Aorta (tissue), 5 donors: ENCODE data around the gene LAMA3. TPM values are rescaled to one million over a fixed set of nuclear protein-coding genes. Genes with fewer than 3 reads are reported as not detected.
A peak's percentile ranks its signal among the peaks of the same experiment; 100 is the strongest.

ENCODE experiments used
- ATAC-seq: fragments of 200-7000 bp; cut with Tn5 transposase; one replicate; pipeline ENCODE4 v1.9.1; 2022; ENCODE audit warnings: moderate library complexity; ENCODE audit not compliant: low FRiP score
- DNase-seq, 2 donors: peaks; one replicate each; pipeline ENCODE4 v3.0.0-alpha.2; 2020
- H3K27ac ChIP-seq, 2 donors: one replicate each; pipeline ENCODE4 v1.5.1; 2013; ENCODE audit warnings: low read length in 2 of 2, mild to moderate bottlenecking in 2 of 2, moderate library complexity in 2 of 2, control low read depth in 1 of 2, inconsistent platforms in 1 of 2, low read depth in 1 of 2
- H3K27me3 ChIP-seq, 2 donors: one replicate each; pipeline ENCODE4 v1.6.1; 2013; ENCODE audit warnings: control low read depth in 1 of 2, low read length in 1 of 2, mild to moderate bottlenecking in 1 of 2, moderate library complexity in 1 of 2; ENCODE audit not compliant: insufficient read depth in 2 of 2, control insufficient read depth in 1 of 2
- H3K36me3 ChIP-seq, 2 donors: one replicate each; pipeline ENCODE4 v1.6.1; 2013; ENCODE audit warnings: control low read depth in 1 of 2, low read length in 1 of 2, mild to moderate bottlenecking in 1 of 2; ENCODE audit not compliant: insufficient read depth in 2 of 2, control insufficient read depth in 1 of 2
- H3K4me1 ChIP-seq, 2 donors: one replicate each; pipeline ENCODE4 v1.6.1; 2013; ENCODE audit warnings: low read length in 2 of 2, control low read depth in 1 of 2, mild to moderate bottlenecking in 1 of 2, moderate library complexity in 1 of 2; ENCODE audit not compliant: insufficient read depth in 2 of 2, control insufficient read depth in 1 of 2
- H3K4me3 ChIP-seq, 2 donors: one replicate each; pipeline ENCODE4 v1.5.1; 2013; ENCODE audit warnings: low read length in 2 of 2, control low read depth in 1 of 2, mild to moderate bottlenecking in 1 of 2
- H3K9me3 ChIP-seq: one replicate; pipeline ENCODE4 v1.6.1; 2013; ENCODE audit warnings: mild to moderate bottlenecking, low read length; ENCODE audit not compliant: control insufficient read depth
- WGBS, 2 donors: extraction: QIAGEN DNeasy Blood & Tissue Kit; methylation state at CpG; one replicate each; pipeline ENCODE4 v1.1.7; 2013; 5-methylcytosine and 5-hydroxymethylcytosine counted together
- intact Hi-C, 2 donors: fragments of 100-400 bp; cut with DNase I; formaldehyde crosslinking; loops; one replicate each; pipeline versions ENCODE4 v1.14.2 to v1.15.0; 2022
- polyA plus RNA-seq, 2 donors: library from polyadenylated mRNA; stranded (reverse); fragments of 200-250 nt; gene quantifications; one replicate each; pipeline ENCODE4 v1.2.3, GENCODE V29; 2013
- total RNA-seq, 2 donors: library from RNA; stranded (reverse); fragmentation: NEBNext Ultra II Directional; extraction: Animal tissue kit (Norgen Biotek cat#: 25700); gene quantifications; one replicate each; pipeline ENCODE4 v1.2.1, GENCODE V29; 2021
- donor health status: healthy with polysubstance abuse.
- donor health status: Bipolar disorder and iron deficiency.
- donor health status: DM: no; HTN: no; CAD: no.
- donor health status: DM: no; HTN: no; CAD: no.
- donor health status: DM: yes; HTN: yes; CAD: no.

Gene LAMA3
- total and polyA plus RNA-seq, 4 donors = 3.4 to 29.0 (median 17.6) TPM

DNA sequence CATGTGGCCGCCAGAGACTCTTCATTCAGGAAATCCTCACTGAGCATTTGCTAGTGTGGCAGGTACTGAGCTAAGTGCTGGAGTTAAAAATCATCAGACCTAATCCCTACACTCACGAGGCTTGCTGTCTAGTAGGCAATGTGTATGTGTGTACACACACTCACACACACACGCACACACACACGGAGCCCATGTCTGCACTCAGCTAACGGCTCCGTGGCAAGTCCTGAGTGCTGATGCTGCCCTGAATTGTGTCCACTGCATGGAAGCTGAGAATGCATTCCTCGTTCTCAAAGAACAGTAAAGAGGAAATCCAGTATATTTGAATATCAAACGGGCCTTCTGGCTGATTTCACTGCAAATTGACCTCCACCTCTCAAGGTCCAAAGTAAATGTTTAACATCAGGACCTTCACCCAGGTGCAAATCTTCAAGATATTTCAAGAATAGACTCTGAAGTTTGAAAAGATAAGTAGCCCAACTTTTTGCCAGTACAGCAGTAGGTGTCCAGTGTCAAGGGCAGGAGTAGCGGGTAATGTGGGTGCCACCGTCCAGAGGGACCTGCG is 189.2 kb downstream of the LAMA3 start:
- Histone ChIP-seq H3K36me3 (no peaks in the 10 kb centered on the region), H3K9me3 (no peaks in the 10 kb centered on the region), H3K4me1 (no peaks in the 10 kb centered on the region), H3K4me3 (no peak overlapping the region), H3K27ac (no peak overlapping the region), H3K27me3 (no peaks in the 10 kb centered on the region)
- no peak for DNase-seq
- WGBS, 2 donors = 84 to 88% methylated on average over 11 of the region's 11 CpGs
- intact Hi-C loops = no loop called here
- no peak for ATAC-seq

DNA sequence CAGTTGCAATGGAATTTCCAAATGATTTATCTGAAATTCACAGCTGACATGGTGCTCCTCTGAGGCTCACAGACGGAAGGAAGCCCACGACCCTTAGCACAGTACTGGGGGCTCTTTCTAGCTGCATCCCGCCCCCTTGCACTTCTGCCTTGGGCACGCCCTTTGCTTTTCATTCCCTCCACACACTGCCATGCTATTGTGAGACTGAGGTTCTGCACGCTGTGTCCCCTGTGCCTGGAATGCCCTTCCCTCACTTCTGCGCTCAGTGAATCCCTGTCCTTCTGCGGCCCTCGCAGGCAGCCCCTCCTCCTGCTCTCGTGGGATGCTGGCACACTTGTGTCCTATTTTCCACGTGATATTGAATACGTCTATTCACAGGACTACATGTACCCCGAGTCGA is 189.9 kb downstream of the LAMA3 start:
- intact Hi-C loops = no loop called here
- WGBS, 2 donors = 64 to 77% methylated on average over 13 of the region's 13 CpGs

GRCh38 chr18:23879544-23879943 is 190.3 kb downstream of the LAMA3 start:
- whole genome bisulfite sequencing, 2 donors = 83 to 85% methylated on average over 7 of the region's 7 CpGs
- no peaks in the 10 kb centered on the region for H3K9me3 ChIP-seq
- H3K36me3 ChIP-seq = no peaks in the 10 kb centered on the region
- H3K27me3 ChIP-seq = no peaks in the 10 kb centered on the region
- no peak for DNase-seq
- peaks cover 0 to 2% of the 10 kb centered on the region in 2 donors for H3K4me1 ChIP-seq
- no peak overlapping the region for H3K27ac ChIP-seq
- intact Hi-C loops = no loop called here
- ATAC-seq = no peak
- H3K4me3 ChIP-seq = no peak overlapping the region

More for the DNA sequence above, 189.9 kb downstream of the LAMA3 start:
- Histone ChIP-seq H3K36me3 (no peaks in the 10 kb centered on the region), H3K4me1 (no peaks in the 10 kb centered on the region), H3K27me3 (no peaks in the 10 kb centered on the region), H3K4me3 (no peak overlapping the region), H3K27ac (no peak overlapping the region), H3K9me3 (no peaks in the 10 kb centered on the region)
- DNase-seq (no peak), ATAC-seq (no peak)

GRCh38 chr18:23879966-23880565 is 190.8 kb downstream of the LAMA3 start:
- WGBS, 2 donors = 94 to 96% methylated on average over 6 of the region's 6 CpGs
- no peak overlapping the region for H3K27ac ChIP-seq
- peaks cover 2 to 7% of the 10 kb centered on the region in 2 donors for H3K4me1 ChIP-seq
- H3K36me3 ChIP-seq = no peaks in the 10 kb centered on the region
- intact Hi-C loops = no loop called here
- H3K9me3 ChIP-seq = no peaks in the 10 kb centered on the region
- no peaks in the 10 kb centered on the region for H3K27me3 ChIP-seq
- no peak overlapping the region for H3K4me3 ChIP-seq
- ATAC-seq = no peak
- no peak for DNase-seq

- no peaks in the 10 kb centered on the region for H3K27me3 ChIP-seq
- no peak for ATAC-seq
- no peak for DNase-seq
- no peaks in the 10 kb centered on the region for H3K36me3 ChIP-seq
- H3K27ac ChIP-seq = no peak overlapping the region
- intact Hi-C loops = no loop called here
- H3K4me1 ChIP-seq = peaks cover 2 to 7% of the 10 kb centered on the region in 2 donors
- H3K9me3 ChIP-seq = no peaks in the 10 kb centered on the region
- H3K4me3 ChIP-seq = no peak overlapping the region
- 92 to 93% methylated on average over 2 of the region's 2 CpGs for WGBS, 2 donors
These were observed 191.8 kb downstream of the LAMA3 start for GRCh38 chr18:23880931-23881617.

- Histone ChIP-seq H3K36me3 (no peaks in the 10 kb centered on the region), H3K4me3 (no peak overlapping the region), H3K4me1 (peaks cover 2 to 7% of the 10 kb centered on the region in 2 donors), H3K27ac (no peak overlapping the region), H3K9me3 (no peaks in the 10 kb centered on the region), H3K27me3 (no peaks in the 10 kb centered on the region)
- intact Hi-C loops = no loop called here
- no peak for DNase-seq
- ATAC-seq = no peak
- WGBS, 2 donors = 86 to 89% methylated on average over 8 of the region's 8 CpGs
These were observed 192.5 kb downstream of the LAMA3 start for GRCh38 chr18:23881778-23882177.

- Histone ChIP-seq H3K27me3 (no peaks in the 10 kb centered on the region), H3K9me3 (no peaks in the 10 kb centered on the region), H3K27ac (no peak overlapping the region), H3K36me3 (no peaks in the 10 kb centered on the region), H3K4me1 (peaks cover 2 to 7% of the 10 kb centered on the region in 2 donors), H3K4me3 (no peak overlapping the region)
- DNase-seq (no peak), ATAC-seq (no peak)
- 94 to 96% methylated on average over 4 of the region's 4 CpGs for WGBS, 2 donors
- intact Hi-C loops = no loop called here
These were observed 193.5 kb downstream of the LAMA3 start for GRCh38 chr18:23882616-23883276.

- no peaks in the 10 kb centered on the region for H3K36me3 ChIP-seq
- H3K9me3 ChIP-seq = no peaks in the 10 kb centered on the region
- ATAC-seq (peak; percentile 80), DNase-seq (no peak)
- WGBS, 2 donors = 92 to 94% methylated on average over 3 of the region's 3 CpGs
- no peak overlapping the region for H3K4me3 ChIP-seq
- H3K27me3 ChIP-seq = no peaks in the 10 kb centered on the region
- peaks cover 2 to 7% of the 10 kb centered on the region in 2 donors for H3K4me1 ChIP-seq
- no peak overlapping the region for H3K27ac ChIP-seq
- intact Hi-C loops = no loop called here
These were observed 194.1 kb downstream of the LAMA3 start for GRCh38 chr18:23883277-23883790.
